HG02840 (cell line): ENCODE results near the gene SSBP4.
"Not testable (repeated sequence)": the region's sequence is repeated elsewhere in the genome, so short reads cannot be mapped to it uniquely, and the experiment has no call there.

Experiments
- ATAC-seq: cut with Tn5 transposase; IDR thresholded peaks from one replicate; pipeline ENCODE4 v1.9.1; 2021; ENCODE audit warnings: mild to moderate bottlenecking, moderate library complexity, moderate number of reproducible peaks; ENCODE audit not compliant: unreplicated experiment, low FRiP score

Gene SSBP4

DNA sequence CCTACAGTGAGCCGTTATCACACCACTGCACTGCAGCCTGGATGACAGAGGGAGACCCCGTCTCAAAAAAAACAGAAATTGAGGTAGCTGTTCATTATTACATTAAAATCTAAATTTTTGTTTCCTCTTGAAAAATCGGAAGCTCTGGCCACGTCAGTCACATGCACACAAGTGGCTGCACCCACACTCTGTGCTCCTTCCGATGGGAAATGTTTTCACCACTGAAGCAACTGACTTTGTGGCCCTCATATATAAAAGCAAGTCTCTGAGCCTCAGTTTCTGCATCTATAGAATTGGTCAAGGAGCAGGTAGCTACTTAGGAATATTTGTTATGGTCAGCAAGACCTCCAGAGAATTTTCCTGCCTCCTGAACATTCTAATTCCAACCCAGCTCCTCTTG lies 26.3 kb upstream of the SSBP4 start:
- ATAC-seq = no peak

DNA sequence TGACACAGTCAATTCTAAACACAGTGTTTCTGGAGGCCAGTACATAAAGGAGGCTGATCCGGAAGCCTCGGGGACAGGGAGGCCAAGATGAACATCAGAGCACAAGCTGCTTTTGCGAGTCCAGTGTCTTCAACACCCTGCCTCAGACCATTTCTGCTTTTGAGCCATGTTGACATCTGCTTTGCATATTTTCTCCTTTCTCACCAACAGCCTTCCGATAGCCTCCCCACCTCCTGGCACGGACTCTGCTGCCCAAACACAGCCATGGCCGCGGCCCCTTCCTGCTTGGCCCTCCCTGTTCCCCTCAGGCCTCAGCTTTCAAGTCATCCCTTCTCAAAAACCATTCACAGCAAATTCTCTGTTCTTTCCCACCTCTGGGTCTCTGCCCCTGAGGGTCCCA lies 25.4 kb upstream of the SSBP4 start:
- no peak for ATAC-seq

DNA sequence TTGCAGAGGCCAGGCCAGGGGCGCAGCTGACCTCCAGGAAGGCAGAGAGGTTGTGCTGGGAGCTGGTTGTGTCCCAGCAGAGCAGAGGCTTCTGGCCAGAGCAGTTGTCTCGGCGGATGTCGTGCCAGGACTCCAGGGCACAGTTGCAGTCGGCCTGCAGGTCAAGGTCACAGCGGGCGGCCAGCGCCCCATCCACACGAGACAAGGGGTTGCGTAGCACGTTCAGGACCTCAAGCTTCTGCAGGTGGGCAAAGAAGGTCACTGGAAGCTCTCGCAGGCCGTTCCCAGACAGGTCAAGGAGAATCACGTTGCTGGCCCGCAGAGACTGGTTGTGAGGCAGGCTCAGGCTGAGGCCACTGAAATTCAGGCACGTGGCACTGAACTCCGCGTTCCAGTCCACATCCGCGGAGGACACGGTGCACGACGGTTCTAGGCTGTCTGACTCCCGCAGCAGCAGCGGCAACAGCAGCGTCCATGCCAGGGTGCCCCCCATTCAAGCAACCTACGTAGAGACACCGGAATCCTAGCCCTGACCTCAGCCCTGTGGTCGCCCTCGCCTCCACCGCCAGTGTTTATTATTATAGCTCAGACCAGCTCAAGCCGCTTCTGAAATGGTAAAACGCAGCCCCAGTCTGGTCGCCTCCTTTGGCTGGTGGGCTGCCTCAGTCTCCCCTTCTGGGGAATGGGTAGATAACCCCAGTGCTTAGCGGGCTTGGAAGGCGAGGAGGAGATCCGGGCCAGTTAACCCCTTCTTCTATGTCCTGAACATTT lies 22.5 kb upstream of the SSBP4 start:
- ATAC-seq = no peak

DNA sequence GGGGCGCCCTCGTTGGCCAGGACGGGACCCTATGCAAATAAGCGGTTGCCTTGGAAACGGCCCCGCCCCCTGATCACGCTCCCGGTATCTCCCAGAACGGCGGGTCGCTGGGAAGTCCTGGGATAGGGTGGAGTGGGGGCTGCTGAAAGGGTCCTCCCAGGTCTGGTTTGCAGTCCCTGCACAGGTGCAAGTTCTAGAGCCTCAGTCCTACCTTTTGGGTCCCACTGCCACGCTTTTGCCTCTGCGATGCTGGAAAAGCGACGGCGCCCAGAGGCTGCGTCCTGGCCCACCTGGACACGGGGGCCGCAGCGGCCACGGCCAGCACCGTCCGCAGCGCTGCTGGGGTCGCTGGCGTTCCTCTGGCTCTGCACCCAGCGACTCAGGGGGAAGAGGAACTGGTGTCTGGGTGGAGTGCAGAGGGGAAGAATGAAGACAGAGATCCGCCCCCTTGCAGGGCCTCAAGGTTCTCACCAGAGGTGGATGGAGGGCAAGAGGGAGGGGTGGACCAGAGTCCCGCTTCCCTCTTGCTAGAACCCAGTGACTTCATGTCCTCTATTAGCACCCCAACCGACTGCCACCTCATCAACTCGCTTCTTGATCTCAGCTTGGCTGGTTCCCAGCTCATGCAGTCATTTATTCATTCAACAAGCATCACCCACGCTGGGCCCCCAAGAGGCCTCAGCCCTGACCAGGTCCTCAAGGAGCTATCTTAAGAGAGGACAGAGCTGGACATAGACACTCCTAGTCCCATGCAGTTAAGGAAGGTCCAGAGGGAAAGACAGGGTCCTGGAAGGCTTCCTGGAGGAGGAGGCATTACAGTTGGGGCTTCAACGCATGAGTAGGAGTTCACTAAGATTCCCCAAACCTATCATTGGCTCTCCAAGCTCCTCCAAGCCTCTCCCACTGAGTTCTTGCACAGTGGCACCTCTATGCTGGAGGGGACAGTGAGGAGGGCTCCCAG lies 21.7 kb upstream of the SSBP4 start, which contains the start of gene LRRC25:
Gene LRRC25 (minus strand): TSS at position 381 of the 961 bp plus-strand sequence. CDS start 659 bp downstream, outside the sequence.
- ATAC-seq = no peak

DNA sequence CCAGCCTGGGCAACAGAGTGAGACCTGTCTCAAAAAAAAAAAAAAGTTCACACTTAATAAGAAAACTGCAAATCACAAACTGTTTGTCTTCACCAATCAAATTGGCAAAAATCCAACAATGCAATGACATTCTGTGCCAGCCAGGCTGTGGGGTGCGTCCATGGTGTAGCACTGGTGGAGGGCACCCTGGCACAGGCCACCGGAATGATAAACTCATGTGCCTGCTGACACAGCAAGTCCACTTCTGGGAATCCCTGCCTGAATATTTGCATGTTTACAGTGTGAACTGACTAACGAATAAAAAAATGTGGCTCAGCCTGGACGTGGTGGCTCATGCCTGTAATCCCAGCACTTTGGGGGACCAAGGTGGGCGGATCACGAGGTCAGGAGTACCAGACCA lies 20.2 kb upstream of the SSBP4 start:
- no peak for ATAC-seq

DNA sequence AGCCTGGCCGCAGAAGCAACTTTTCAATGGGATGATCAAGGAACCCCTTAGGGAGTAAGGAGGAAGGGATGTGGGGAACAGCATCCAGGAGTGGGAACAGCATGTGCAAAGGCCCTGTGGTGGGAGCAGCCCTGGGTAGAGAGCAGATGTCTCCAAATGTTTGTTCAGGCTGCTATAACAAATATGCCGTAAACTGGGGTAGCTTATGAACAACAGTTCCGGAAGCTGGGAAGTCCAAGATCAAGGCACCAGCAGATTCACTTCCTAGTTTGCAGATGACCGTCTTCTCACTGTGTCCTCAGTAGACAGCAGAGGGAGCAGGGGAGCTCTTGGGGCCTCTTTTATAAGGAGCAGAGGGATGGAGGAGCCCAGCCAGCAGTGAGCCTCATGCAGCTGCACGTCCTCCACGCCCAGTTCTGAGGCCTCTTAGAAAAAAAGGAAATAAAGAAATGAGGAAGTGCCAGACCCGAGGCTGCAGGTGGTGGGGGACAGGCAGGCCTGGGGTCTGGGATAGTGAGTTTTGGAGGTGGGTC lies 17.6 kb upstream of the SSBP4 start:
- ATAC-seq = no peak

DNA sequence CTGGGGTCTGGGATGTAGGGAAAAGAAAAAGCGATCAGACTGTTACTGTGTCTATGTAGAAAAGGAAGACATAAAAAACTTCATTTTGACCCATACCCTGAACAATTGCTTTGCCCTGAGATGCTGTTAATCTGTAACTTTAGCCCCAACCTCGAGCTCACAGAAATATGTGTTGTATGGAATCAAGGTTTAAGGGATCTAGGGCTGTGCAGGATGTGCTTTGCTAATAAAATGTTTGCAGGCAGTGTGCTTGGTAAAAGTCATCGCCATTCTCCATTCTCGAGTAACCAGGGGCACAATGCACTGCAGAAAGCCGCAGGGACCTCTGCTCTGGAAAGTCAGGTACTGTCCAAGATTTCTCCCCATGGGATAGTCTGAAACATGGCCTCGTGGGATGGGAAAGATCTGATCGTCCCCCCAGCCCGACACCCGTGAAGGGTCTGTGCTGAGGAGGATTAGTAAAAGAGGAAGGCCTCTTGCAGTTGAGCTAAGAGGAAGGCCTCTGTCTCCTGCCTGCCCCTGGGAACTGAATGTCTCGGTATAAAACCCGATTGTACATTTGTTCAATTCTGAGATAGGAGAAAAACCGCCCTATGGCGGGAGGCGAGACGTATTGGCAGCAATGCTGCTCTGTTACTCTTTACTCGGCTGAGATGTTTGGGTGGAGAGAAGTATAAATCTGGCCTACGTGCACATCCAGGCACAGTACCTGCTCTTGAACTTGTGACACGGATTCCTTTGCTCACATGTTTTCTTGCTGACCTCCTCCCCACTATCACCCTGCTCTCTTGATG lies 16.5 kb upstream of the SSBP4 start:
- ATAC-seq = not testable (repeated sequence)

DNA sequence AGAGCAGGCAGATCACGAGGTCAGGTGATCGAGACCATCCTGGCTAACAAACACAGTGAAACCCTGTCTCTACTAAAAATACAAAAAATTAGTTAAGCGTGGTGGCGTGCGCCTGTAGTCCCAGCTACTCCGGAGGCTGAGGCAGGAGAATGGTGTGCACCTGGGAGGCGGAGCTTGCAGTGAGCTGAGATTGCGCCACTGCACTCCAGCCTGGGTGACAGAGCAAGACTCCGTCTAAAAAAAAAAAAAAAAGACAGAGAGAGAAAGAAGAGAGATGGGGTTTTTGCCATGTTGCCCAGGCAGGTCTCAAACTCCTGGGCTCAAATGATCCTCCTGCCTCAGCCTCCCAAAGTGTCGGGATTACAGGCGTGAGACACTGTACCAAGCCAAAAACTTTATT lies 13.4 kb upstream of the SSBP4 start:
- not testable (repeated sequence) for ATAC-seq

DNA sequence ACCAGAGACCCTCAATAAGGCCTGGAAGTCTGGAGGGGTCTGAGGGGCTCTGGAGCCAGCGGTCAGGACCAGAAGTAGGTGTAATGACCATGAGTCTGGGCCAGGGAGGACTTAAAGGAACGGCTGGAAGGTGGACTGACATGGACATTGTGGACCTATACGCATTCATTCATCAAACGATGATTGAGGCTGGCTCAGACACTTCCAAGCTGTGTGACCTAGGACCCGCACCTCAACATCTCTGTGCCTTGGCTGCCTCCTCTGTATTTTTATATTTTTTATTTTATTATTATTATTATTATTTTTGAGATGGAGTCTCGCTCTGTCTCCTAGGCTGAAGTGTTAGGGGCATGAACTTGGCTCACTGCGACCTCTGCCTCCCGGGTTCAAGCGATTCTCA lies 12.4 kb upstream of the SSBP4 start:
- no peak for ATAC-seq

DNA sequence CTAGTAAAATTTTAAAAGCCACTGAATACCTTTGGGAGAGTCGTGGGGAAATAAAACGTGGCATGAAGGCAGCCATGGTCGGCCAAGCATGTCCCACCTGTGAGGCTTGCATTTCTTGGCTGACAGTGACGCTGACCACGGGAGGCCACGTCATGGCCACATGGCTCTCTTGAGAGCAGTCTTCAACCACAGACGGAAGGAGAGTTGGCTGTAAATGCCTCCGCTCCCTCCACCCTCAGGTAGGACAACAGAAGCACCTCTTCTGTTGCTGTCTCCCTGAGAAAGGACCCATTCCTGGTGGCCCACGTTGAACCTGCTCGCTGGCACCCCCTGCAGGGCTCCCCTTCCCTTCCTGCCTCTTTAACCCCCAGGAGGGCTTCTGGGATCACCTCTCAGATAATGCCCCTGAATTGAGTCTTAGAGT lies 11.1 kb upstream of the SSBP4 start:
- no peak for ATAC-seq

DNA sequence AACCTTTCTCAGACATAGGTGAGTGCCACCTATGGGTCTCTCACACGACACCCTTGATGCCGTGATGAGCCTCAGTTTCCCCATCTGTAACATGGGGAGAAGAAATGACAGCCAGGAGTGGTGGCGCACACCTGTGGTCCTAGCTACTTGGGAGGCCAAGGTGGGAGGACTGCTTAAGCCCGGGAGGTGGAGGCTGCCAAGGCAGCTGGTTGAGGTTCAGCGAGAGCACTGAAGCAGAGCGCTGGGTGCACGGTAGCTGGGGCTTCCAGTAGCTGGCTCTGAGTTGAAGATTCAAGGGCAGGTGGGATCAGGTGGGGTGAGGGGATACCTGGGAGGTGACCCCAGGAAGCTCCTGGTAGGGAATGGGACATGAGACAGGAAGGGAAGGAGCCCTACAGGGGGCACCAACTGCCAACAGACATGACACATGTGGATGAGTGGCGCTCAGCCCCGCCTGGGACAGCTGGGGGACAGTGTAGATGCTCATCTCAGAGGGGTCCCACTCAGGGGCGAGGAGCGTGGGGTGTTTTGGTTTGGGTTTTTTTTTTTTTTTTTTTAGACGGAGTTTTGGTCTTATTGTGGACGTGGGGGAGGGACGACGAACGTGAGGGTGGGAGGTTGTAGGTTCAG lies 6.5 kb upstream of the SSBP4 start:
- ATAC-seq = no peak

DNA sequence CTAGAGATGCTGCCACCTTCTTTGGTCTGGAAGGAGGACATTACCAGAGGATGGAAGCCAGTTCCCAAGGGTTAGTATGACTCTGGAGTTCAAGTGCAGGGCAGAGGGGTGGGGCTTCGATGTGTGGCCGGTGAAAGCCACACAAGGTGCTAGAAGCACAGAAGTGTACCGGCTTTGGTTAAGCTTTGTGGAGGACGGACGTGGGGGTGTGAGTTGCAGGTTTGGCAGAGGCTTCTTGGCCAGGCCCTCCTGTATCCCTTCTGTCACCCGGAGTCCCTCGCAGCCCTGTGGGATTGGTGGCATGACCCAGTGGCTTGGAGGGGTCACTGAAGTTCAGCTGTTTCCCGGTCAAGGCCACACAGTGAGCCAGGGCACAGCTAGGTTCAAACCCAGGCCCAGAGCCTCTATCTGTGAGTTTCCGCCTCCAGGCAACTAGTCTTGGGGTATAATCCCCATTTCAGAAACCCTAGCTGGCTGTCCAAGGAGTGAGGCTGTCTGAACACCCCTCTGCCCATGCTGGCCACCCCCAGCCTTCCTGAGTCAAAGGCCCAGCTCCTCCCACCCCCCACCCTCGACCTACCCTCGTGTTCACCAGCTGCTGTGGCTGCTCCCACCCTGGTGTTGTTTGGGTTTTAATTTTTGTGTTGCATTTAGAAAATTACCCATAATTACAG lies 4.6 kb upstream of the SSBP4 start:
- no peak for ATAC-seq

DNA sequence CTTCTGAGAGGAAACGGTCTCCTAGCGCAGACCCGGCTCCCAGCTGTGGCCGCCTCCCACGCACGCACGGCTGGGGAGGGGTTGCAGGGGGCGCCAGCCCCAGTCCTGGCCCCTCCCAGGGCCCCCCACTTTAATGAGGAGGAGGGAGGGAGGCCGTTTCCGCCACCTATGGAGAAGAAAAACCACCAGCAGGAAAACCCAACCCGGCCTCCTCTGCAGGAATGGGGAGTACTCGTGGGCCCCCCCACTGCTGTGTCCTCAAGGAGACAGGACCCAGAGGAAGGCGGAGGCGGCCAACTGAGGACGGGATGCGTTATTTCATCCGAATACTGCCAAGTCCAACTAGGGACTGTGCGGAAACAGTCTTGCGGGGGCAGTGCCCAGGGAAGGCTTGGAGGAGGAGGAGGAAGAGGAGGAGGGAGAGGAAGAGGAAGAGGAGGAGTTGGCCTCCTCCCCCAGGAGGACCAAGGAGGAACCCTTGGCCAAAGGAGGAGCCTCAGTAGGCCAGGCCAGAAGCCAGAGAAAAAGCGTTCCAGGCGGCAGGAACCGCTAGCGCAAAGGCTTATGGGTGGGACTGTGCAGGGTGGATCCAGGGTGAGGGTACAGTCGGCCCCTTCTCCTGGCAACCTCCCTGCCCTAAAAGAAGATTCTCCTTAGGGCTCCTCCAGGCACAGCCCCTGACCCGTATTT lies 3.9 kb upstream of the SSBP4 start:
- no peak for ATAC-seq

DNA sequence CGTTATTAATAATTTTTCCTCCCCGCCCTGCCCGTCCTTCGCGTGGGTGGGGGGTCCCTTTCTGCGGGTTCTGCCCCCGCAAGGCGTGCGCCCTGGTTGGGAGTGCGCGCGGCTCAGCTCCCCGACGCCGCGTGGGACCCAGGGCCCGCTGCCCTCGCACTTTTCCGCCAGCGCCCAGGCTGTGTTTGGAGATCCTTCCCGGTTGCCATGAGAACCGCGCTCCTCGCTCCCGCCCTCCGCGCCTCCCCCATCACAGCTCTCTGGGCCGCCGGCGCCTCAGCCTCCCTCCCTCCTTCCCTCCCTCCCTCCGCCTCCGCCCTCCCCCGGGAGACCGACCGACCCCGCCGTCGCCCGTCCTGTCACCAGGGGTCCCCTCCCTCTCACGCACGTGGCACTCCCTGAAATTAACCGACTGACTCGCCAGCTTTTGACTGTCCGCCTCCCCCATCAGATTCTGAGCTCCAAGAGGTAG lies 2.4 kb upstream of the SSBP4 start:
- ATAC-seq = no peak

DNA sequence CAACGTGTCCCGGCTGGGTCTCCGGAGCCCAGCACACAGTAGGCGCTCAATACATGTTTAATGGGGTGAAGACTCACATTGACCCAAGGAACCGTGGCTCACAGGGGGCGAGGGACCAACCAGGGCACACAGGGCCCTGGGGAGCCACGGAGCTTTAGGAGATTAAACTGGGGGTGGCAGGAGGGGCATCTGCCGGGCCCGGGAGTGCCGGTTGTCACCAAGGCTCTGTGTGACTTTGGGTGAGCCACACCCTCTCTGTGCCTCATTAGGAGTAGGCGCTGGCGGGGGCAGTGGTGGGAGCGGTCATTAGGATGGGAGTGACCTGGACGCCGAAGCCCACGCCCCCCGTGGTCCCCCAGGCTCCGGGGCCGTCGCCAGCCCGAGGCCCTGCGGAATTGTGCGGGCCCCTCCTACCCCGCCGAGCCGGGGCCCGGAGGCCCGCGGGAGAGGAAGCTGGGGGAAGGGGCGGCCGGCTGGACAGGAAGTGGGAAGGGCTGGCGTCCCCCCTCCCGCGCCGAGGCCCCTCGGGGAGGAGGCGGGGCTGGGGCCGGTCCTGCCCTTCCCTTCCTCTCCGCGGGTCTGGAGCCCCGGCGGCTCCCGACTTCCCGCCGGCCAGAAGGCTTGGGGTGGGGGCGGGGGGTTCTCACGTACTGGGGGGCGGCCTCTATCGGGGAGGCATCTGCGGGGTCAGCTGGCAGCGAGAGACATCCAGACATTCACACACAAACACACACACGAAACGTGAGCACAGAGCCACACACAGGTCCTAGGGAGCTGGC lies 1.8 kb upstream of the SSBP4 start:
- ATAC-seq = no peak

DNA sequence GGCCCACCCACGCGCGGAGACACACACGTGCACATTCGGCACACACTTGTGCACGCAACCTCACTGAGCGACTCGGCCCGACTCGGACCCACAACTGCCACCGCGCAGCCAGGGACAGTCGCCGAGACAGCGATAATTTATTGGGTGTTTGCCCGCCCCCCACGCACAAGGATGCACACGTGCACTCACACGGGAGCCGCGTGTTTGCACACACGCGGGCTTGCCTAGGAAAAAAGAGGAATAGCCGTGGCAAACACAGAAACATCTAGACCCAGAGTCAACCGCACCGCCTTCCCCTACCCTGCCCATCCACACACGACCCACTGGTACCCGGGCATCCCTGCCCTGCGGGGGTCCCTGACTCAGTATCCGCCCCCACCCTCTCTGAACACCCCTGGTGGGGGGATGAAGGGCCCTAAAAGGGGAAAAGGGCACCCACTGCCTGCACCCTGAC lies 1.1 kb upstream of the SSBP4 start:
- ATAC-seq = no peak

DNA sequence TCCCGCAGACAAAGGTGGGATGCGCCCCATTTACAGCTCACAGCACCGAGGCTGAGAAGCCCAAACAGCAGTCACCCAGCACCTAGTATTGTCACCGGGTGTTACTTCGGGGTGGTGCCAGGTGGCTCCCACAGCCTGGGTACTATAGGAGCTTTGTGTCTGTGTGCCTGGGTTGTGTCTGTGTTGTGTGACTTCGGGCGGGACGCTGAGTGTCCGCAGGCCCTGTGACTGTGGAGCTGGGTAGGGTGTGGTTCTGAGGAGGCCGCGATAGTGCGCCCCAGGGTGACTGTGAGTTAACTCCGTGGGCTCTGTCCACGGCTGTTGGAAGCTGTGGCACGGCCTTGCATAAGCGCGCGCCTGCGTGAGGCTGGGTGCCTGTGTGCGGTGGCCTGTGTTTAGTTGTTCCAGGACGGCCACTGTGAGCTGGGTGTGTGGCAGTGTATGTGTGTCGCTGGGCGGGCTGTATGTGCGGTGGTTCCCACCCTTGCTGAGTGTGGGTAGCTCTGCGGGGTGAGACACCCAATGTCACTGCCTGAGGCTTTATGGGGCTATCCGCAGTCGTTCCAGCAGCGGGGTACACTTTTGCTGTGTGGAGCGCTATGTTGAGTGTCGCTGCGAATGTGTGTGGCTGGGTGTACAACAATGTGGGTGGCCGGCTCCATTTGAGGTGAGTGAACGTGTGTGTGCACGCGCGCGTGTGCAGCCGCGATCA lies 559 bp upstream of the SSBP4 start:
- ATAC-seq = no peak
